GM19025 (cell line): ENCODE results near the gene FGF2.
"Not testable (repeated sequence)": the region's sequence is repeated elsewhere in the genome, so short reads cannot be mapped to it uniquely, and the experiment has no call there.

Experiments used
- ATAC-seq: cut with Tn5 transposase; IDR thresholded peaks from one replicate; pipeline ENCODE4 v1.9.1; 2021; ENCODE audit warnings: mild to moderate bottlenecking, low read depth, moderate library complexity; ENCODE audit not compliant: unreplicated experiment

Gene FGF2

GRCh38 chr4:122811781-122812180, 14.8 kb upstream of the FGF2 start:
- not testable (repeated sequence) for ATAC-seq

- not testable (repeated sequence) for ATAC-seq
Measured at GRCh38 chr4:122812823-122813222, 13.8 kb upstream of the FGF2 start.

- ATAC-seq = peak; percentile 90
Measured at GRCh38 chr4:122814426-122814825, 12.2 kb upstream of the FGF2 start.

GRCh38 chr4:122815248-122815647, 11.4 kb upstream of the FGF2 start:
- no peak for ATAC-seq

- ATAC-seq = no peak
Measured at GRCh38 chr4:122816476-122816875, 10.2 kb upstream of the FGF2 start.

GRCh38 chr4:122819708-122820449, 6.8 kb upstream of the FGF2 start:
- ATAC-seq = no peak

- ATAC-seq = no peak
Measured at GRCh38 chr4:122821092-122821491, 5.5 kb upstream of the FGF2 start.

- no peak for ATAC-seq
Measured at GRCh38 chr4:122822466-122822865, 4.2 kb upstream of the FGF2 start.

GRCh38 chr4:122823476-122823875, 3.2 kb upstream of the FGF2 start:
- ATAC-seq = no peak

- ATAC-seq = no peak
Measured at GRCh38 chr4:122824616-122825015, 2.0 kb upstream of the FGF2 start.

GRCh38 chr4:122826079-122826527, 528 bp upstream of the FGF2 start:
- no peak for ATAC-seq

GRCh38 chr4:122827258-122827878, 737 bp downstream of the FGF2 start:
- ATAC-seq = peak; percentile 43

- peak; percentile 77 for ATAC-seq
Measured at GRCh38 chr4:122827879-122828601, 1.4 kb downstream of the FGF2 start.

- ATAC-seq = no peak
Measured at GRCh38 chr4:122830426-122831095, 3.9 kb downstream of the FGF2 start.

GRCh38 chr4:122831515-122832196, 5.0 kb downstream of the FGF2 start:
- no peak for ATAC-seq

- no peak for ATAC-seq
Measured at GRCh38 chr4:122832732-122833131, 6.1 kb downstream of the FGF2 start.

GRCh38 chr4:122833999-122834398, 7.4 kb downstream of the FGF2 start:
- no peak for ATAC-seq

- no peak for ATAC-seq
Measured at GRCh38 chr4:122836941-122837340, 10.3 kb downstream of the FGF2 start.

GRCh38 chr4:122838034-122838433, 11.4 kb downstream of the FGF2 start:
- ATAC-seq = no peak

GRCh38 chr4:122842392-122842791, 15.8 kb downstream of the FGF2 start:
- no peak for ATAC-seq
